ENCODE results near the gene CARD9. TPM values are rescaled to one million over a fixed set of nuclear protein-coding genes. Genes with fewer than 3 reads are reported as not detected.

The CARD9 gene
- total RNA-seq, 4 donors from 2014 or later = 1.1 to 5.6 (median 2.0) TPM

DNA sequence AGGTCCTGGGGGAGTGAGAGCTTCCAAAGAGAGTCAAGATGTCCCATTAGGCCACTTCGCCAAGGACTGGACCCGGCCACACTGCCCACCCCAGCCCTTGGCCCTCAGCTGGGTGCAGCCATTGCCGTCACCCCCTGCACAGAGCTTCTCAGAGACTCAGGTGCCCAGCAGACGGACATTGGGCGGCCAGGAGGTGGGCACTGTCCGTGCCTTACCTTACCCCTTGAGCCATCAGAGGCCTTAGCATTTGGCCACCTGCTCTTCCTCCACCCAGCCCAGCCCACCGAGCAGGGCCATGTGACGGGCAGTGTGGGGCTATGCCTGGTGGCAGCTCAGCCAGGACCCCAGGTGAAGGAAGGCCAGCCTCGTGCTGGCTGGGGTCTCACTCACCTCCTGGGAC, 6.6 kb downstream of the CARD9 start:
- TF ChIP-seq, protein P1, sequence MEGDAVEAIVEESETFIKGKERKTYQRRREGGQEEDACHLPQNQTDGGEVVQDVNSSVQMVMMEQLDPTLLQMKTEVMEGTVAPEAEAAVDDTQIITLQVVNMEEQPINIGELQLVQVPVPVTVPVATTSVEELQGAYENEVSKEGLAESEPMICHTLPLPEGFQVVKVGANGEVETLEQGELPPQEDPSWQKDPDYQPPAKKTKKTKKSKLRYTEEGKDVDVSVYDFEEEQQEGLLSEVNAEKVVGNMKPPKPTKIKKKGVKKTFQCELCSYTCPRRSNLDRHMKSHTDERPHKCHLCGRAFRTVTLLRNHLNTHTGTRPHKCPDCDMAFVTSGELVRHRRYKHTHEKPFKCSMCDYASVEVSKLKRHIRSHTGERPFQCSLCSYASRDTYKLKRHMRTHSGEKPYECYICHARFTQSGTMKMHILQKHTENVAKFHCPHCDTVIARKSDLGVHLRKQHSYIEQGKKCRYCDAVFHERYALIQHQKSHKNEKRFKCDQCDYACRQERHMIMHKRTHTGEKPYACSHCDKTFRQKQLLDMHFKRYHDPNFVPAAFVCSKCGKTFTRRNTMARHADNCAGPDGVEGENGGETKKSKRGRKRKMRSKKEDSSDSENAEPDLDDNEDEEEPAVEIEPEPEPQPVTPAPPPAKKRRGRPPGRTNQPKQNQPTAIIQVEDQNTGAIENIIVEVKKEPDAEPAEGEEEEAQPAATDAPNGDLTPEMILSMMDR (IDR thresholded peaks at IDR 0.05) = no peak
- TF ChIP-seq EP300 (IDR thresholded peaks at IDR 0.05; ENCODE audit: low read depth) (no peak), POLR2A (IDR thresholded peaks at IDR 0.05) (no peak), POLR2AphosphoS5 (IDR thresholded peaks at IDR 0.05) (no peak)
- intact Hi-C loops (cut with DNase I; ENCODE audit: low total_unique reads) (no loop called here), in situ Hi-C loops (cut with MboI; ENCODE audit: low pct_ligation_motif_present in 1 of 4, low pct_unique_long_range_greater_than_20kb in 1 of 4, low sequenced_read_pairs in 3 of 4) (no loop called here)
- WGBS, 2 donors (ENCODE audit: low coverage in 1 of 2) = 89% methylated on average over 7 of the region's 9 CpGs; no CpG with 5 or more reads in 1 of the 2 donors
- Histone ChIP-seq H3K36me3 (no peaks in the 10 kb centered on the region), H3K4me1 (peaks cover 10 to 20% (median 14%) of the 10 kb centered on the region in 4 donors), H3K27me3 (no peaks in the 10 kb centered on the region), H3K27ac (no peak overlapping the region), H3K4me3 (no peak overlapping the region), H3K9me3 (no peaks in the 10 kb centered on the region)
- no peak for DNase-seq

DNA sequence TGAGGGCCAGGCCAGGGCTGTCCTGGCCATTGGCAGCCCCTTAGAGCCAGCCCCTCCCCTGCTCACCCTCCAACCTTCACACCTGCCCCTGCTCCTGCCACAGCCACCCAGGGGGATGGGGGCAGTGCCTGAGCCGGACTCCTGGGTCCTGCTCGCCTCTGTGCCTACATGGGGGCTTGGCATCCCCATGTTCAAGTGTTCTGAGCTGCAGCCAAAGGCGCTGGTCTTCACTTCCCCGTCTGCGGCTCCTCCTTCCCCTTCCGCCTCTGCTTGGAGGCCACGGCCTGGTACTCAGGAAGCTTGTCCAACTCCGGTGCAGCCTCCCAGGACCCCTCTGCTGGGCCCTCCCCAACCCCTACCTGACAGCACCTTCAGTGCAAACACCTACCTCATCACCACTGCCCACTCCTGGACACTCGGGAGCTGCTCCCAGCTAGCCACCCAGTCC, 7.7 kb downstream of the CARD9 start:
- TF ChIP-seq EP300 (IDR thresholded peaks at IDR 0.05; ENCODE audit: low read depth) = no peak
- TF ChIP-seq POLR2A (IDR thresholded peaks at IDR 0.05) = no peak
- TF ChIP-seq, protein P1 (IDR thresholded peaks at IDR 0.05) = no peak
- TF ChIP-seq POLR2AphosphoS5 (IDR thresholded peaks at IDR 0.05) = no peak
- no peak overlapping the region for H3K27ac ChIP-seq
- H3K36me3 ChIP-seq = no peaks in the 10 kb centered on the region
- no peaks in the 10 kb centered on the region for H3K9me3 ChIP-seq
- DNase-seq = no peak
- in situ Hi-C loops (cut with MboI; ENCODE audit: low pct_ligation_motif_present in 1 of 4, low pct_unique_long_range_greater_than_20kb in 1 of 4, low sequenced_read_pairs in 3 of 4) = no loop called here
- 53% methylated on average over 9 of the region's 9 CpGs; no CpG with 5 or more reads in 1 of the 2 donors for WGBS, 2 donors (ENCODE audit: low coverage in 1 of 2)
- H3K27me3 ChIP-seq = no peaks in the 10 kb centered on the region
- H3K4me3 ChIP-seq = no peak overlapping the region
- H3K4me1 ChIP-seq = peaks cover 18 to 29% (median 23%) of the 10 kb centered on the region in 4 donors
- intact Hi-C loops (cut with DNase I; ENCODE audit: low total_unique reads) = loop anchor here (2.0 kb wide), 1 partner anchor 27 kb away; no protein-coding TSS in a partner anchor

DNA sequence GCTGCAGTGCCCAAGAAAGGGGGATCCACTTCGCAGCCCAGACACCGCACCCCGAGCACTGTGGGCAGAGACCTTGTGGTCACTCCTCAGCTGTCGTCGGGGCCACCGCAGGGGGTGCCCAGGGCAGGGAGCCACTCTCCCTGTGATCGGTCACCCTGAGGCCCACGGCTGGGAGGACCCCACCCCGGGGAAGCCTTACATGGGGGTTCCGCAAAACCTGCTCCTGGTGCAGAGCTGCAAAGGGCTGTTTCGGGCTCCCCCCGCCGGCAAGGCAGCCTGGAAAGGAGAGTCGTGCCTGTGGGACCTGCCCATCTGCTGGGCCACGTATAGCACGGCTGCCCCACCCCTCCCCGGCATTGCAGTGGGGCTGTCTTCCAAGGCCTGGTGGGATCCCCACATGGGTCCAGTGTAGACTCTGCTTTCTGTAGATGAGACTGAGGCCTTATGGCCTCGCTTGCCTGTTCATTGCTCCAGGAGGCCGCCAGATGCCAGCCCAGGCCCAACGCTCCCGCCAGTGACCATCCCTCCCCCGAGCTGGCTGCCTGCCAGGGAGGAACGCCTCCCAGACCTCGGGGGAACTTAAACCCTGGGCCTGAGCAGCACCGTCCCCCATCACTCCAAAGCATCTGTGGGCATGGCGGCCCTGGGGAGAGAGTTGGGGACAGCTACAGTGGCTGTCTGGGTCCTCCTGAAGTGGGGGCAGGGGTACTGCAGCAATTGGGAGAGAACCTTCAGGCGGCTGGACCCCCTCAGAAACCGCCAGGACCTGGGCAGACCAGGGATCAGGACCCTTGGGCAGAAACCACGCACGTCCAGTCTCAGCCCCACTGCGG, 8.3 kb downstream of the CARD9 start:
- DNase-seq = no peak
- WGBS, 2 donors (ENCODE audit: low coverage in 1 of 2) = 71% methylated on average over 28 of the region's 31 CpGs; no CpG with 5 or more reads in 1 of the 2 donors

More for the DNA sequence above, 8.3 kb downstream of the CARD9 start:
- in situ Hi-C loops (cut with MboI; ENCODE audit: low pct_ligation_motif_present in 1 of 4, low pct_unique_long_range_greater_than_20kb in 1 of 4, low sequenced_read_pairs in 3 of 4) (no loop called here), intact Hi-C loops (cut with DNase I; ENCODE audit: low total_unique reads) (loop anchor here (2.0 kb wide), 1 partner anchor 26 kb away; no protein-coding TSS in a partner anchor)
- Histone ChIP-seq H3K27me3 (no peaks in the 10 kb centered on the region), H3K9me3 (no peaks in the 10 kb centered on the region), H3K36me3 (no peaks in the 10 kb centered on the region), H3K4me1 (peaks cover 18 to 31% (median 26%) of the 10 kb centered on the region in 4 donors), H3K4me3 (no peak overlapping the region), H3K27ac (no peak overlapping the region)
- TF ChIP-seq EP300 (IDR thresholded peaks at IDR 0.05; ENCODE audit: low read depth) = no peak
- TF ChIP-seq POLR2AphosphoS5 (IDR thresholded peaks at IDR 0.05) = no peak
- no peak for TF ChIP-seq POLR2A (IDR thresholded peaks at IDR 0.05)
- TF ChIP-seq, protein P1 (IDR thresholded peaks at IDR 0.05) = no peak

Measured in transverse colon (tissue), 4 donors.